HCEC 1CT (cell line): ENCODE measurements around the gene CBFB.
"Not testable (repeated sequence)": the region's sequence is repeated elsewhere in the genome, so short reads cannot be mapped to it uniquely, and the experiment has no call there.

Experiments
- DNase-seq: peaks from one replicate; pipeline ENCODE4 v3.0.0-alpha.2; 2017

The CBFB gene

GRCh38 chr16:67017421-67017750, 11.6 kb upstream of the CBFB start:
- DNase-seq = no peak

GRCh38 chr16:67017810-67018488, 11.0 kb upstream of the CBFB start:
- peak; percentile 85 for DNase-seq

- no peak for DNase-seq
These were observed 9.8 kb upstream of the CBFB start for GRCh38 chr16:67019171-67019570.

GRCh38 chr16:67021321-67021720, 7.6 kb upstream of the CBFB start:
- no peak for DNase-seq

- no peak for DNase-seq
These were observed 6.3 kb upstream of the CBFB start for GRCh38 chr16:67022531-67023214.

- DNase-seq = no peak
These were observed 5.3 kb upstream of the CBFB start for GRCh38 chr16:67023689-67024088.

GRCh38 chr16:67024384-67025209, 4.4 kb upstream of the CBFB start:
- DNase-seq = no peak

- no peak for DNase-seq
These were observed 3.8 kb upstream of the CBFB start for GRCh38 chr16:67025210-67025550.

- no peak for DNase-seq
These were observed 2.4 kb upstream of the CBFB start for GRCh38 chr16:67026570-67026969.

- no peak for DNase-seq
These were observed 1.9 kb upstream of the CBFB start for GRCh38 chr16:67027046-67027445.

- DNase-seq = no peak
These were observed 718 bp upstream of the CBFB start for GRCh38 chr16:67028167-67028695.

GRCh38 chr16:67029254-67030096, 526 bp downstream of the CBFB start:
- peak; percentile 60 for DNase-seq

GRCh38 chr16:67030221-67030962, 1.4 kb downstream of the CBFB start:
- DNase-seq = no peak

- DNase-seq = peak; percentile 48
These were observed 5.5 kb downstream of the CBFB start for GRCh38 chr16:67034487-67034886.

GRCh38 chr16:67035364-67035763, 6.4 kb downstream of the CBFB start:
- DNase-seq = no peak

- no peak for DNase-seq
These were observed 7.4 kb downstream of the CBFB start for GRCh38 chr16:67036323-67036741.

GRCh38 chr16:67039260-67040020, 10.5 kb downstream of the CBFB start:
- peak; percentile 49 for DNase-seq

- DNase-seq = no peak
These were observed 11.2 kb downstream of the CBFB start for GRCh38 chr16:67040166-67040565.

- peak; percentile 32 for DNase-seq
These were observed 12.0 kb downstream of the CBFB start for GRCh38 chr16:67040906-67041305.

- not testable (repeated sequence) for DNase-seq
These were observed 12.6 kb downstream of the CBFB start for GRCh38 chr16:67041520-67041919.

GRCh38 chr16:67043420-67043819, 14.5 kb downstream of the CBFB start:
- no peak for DNase-seq
